SKM-1 treated with dmso at 0.1 percent for 144 hours (cell line): ENCODE measurements around the gene RILP.

Source experiments
- DNase-seq: peaks from one replicate; lab custom pipeline; 2025; ENCODE audit not compliant: unreplicated experiment; lab: John Stamatoyannopoulos, UW

The RILP gene

DNA sequence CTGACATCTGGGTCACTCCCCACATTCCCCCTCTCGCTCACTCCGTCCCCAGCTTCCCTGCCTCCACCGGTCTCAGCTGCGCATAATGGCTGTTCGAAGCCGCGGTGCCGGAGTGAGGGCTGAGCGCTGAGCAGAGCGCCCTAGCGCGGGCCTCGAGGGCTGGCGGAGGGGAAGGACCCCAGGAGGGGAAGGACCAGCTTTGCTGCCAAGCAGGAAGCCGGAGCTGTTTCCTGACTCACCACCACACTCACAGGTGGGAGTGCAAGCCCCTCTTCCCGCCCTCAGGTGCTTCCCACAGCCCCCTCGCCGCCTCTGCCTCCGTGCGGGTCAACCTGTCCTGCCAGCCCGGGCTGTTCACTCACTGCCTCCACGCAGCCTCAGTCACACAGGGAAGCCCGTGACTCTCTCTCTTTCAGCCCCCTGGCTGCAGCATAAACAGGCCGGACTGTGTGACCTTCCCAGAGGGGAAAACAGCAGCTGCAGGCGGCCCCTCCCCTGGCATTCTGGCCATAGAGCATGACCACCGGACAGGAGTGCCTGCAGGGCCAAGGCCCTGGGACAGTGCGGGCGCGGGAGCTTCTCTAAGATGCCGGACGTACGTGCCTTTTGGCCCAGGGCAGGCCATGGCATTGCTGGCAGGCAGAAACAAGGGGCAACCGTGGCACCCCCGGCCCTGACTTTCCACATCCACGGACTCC, 44.7 kb downstream of the RILP start:
- no peak for DNase-seq

DNA sequence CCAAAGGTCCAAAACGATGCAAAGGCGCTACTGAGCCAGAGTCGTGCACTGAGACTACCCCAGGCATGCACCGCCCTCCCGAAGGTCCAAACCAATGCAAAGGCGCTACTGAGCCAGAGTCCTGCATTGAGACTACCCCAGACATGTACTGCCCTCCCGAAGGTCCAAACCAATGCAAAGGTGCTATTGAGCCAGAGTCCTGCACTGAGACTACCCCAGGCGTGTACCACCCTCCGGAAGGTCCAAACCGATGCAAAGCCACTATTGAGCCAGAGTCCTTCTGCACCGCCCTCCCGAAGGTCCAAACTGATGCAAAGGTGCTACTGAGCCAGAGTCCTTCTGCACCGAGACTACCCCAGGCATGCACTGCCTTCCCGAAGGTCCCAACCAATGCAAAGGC, 48.1 kb downstream of the RILP start:
- DNase-seq = no peak

DNA sequence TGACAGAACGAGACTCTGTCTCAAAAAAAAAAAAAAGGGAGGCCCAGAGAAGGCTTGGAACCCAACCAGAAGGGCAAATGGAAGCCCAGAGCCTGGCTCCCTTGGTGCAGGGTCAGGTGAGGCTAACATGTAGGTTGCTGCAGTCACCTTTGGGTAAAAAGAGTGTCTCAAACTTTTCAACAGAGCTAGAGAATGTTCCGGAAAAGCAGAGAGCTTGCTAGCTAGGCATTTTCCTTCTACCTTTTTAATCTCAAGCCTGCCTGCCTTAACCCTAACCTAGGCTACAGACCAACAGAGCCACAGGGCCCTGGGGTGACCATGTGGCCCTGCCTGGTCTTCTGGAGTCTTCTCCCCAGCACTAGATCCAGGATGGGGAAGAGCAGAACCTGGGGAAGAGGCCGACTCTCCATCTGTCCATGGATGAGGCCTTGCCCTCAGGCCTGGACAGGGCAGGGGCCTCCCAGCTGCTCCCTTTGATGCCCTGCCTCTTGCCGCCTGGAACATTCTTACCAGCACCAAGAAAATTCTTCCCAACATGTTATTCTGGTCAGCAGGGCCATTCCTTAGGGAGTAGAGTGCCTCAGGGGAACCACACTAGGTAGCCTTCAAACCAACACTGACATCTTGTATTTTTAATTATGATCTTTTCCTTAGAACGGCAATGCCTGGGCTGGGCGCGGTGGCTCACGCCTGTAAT, 51.1 kb downstream of the RILP start:
- no peak for DNase-seq

DNA sequence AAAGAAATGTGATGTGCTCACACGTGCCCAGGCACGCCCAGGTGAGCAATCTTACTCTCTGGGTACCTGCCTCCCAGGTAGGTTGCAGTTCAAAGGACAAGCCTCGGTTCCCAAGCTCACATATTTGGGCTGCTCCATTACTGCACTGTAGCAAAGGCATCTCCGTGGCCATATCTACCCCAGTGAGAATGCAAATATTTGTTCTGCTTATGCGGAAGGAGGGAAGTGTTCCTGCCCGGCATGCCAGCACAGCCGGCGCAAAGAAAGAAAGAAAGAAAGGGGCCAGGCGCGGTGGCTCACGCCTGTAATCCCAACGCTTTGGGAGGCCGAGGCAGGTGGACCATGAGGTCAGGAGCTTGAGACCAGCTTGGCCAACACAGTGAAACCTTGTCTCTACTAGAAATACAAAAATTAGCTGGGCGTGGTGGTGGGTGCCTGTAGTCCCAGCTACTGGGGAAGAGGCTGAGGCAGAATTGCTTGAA, 51.8 kb downstream of the RILP start:
- no peak for DNase-seq
